ENCODE results near the gene ATP8B3. TPM values are rescaled to one million over a fixed set of nuclear protein-coding genes. Genes with fewer than 3 reads are reported as not detected.

ATP8B3 gene
- total RNA-seq, 1 donor from 2014 or later, result 0.41 TPM

DNA sequence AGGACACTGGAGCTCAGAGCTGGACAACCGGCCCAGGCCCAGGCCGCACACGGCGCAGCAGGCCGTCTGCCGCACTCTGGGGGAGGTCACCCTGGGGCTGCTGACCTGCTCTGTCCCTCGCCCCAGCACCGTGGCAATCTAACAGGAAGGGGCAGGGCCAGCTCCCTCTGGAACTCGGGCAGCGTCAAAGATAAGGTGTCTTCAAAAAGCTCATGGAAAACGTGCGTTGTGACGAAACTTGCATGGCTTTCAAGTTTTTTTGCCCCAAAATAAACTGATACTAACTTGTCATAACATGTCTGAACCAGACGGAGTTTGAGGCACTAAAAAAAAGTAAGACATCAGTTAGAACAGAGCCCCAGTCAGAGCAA is 12.2 kb upstream of the ATP8B3 start:
- DNase-seq, result no peak

DNA sequence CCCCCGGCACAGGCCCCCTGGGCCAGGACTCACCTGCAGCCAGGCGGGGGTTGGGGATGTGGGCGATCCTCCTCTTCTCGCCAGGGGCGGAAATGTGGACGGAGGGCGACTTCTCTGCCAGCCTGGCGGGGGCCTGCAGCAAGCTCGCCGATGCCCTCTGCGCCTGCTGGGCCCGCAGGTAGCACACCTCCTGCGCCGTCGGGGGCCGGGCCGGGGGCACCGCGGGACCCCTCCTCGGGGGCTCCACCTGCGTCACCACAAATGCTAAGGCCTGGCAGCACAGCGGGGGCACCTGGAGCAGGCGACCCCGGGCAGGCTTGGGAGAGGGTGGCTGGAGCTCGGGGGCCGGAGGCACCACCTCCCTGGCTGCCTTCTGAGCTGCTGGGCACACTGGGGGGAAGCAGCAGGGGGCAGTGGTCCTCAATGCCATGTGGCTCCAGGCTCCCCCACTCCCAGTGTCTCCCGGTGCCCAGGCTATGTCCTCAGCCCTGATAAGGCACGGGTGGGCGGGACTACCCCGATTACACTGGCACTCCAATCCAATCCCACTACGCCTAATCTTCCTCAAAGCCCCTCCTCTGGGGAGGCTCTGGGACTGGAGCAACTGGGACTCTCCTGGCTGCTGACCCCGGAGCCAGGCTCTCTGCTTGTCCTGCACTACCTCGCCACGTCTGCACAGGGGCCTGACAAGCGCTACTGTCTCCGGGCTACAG is 11.6 kb upstream of the ATP8B3 start:
- Histone ChIP-seq H3K36me3 (peaks cover 91% of the 10 kb centered on the region), H3K9me3 (replicated peaks) (no peaks in the 10 kb centered on the region), H3K4me3 (no peak overlapping the region), H3K27ac (replicated peaks) (no peak overlapping the region), H3K4me1 (peaks cover 15% of the 10 kb centered on the region), H3K27me3 (ENCODE audit: low read depth) (no peaks in the 10 kb centered on the region)
- no peak for DNase-seq
- intact Hi-C loops (cut with micrococcal nuclease), result no loop called here
- TF ChIP-seq, protein P1, sequence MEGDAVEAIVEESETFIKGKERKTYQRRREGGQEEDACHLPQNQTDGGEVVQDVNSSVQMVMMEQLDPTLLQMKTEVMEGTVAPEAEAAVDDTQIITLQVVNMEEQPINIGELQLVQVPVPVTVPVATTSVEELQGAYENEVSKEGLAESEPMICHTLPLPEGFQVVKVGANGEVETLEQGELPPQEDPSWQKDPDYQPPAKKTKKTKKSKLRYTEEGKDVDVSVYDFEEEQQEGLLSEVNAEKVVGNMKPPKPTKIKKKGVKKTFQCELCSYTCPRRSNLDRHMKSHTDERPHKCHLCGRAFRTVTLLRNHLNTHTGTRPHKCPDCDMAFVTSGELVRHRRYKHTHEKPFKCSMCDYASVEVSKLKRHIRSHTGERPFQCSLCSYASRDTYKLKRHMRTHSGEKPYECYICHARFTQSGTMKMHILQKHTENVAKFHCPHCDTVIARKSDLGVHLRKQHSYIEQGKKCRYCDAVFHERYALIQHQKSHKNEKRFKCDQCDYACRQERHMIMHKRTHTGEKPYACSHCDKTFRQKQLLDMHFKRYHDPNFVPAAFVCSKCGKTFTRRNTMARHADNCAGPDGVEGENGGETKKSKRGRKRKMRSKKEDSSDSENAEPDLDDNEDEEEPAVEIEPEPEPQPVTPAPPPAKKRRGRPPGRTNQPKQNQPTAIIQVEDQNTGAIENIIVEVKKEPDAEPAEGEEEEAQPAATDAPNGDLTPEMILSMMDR (IDR thresholded peaks at IDR 0.05; ENCODE audit: borderline replicate concordance), result no peak

More for the DNA sequence above, 12.2 kb upstream of the ATP8B3 start:
- TF ChIP-seq, protein P1 (IDR thresholded peaks at IDR 0.05; ENCODE audit: borderline replicate concordance), result no peak
- Histone ChIP-seq H3K36me3 (peaks cover 88% of the 10 kb centered on the region), H3K27me3 (ENCODE audit: low read depth) (no peaks in the 10 kb centered on the region), H3K27ac (replicated peaks) (no peak overlapping the region), H3K9me3 (replicated peaks) (no peaks in the 10 kb centered on the region), H3K4me1 (peaks cover 15% of the 10 kb centered on the region), H3K4me3 (no peak overlapping the region)
- intact Hi-C loops (cut with micrococcal nuclease), result no loop called here

DNA sequence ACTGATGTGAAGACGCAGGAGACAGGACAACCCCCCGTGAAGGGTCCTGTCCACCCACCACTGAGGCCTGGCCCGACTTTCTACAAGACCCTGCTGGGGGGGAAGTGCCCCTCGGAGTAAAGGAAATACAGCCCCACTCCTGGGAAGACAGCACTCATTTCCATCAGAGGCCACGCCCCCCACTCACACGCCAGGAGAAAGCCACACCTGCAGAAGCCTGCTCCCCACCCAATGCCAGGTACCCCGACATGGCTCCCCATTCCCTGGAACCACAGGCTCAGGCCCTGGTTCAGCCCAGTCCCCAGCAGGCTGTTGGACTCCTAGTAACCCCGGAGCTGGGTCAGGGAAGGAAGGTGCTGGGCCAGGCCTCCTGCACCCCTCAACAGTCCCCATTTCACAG is 10.9 kb upstream of the ATP8B3 start:
- H3K9me3 ChIP-seq (replicated peaks), result no peaks in the 10 kb centered on the region
- intact Hi-C loops (cut with micrococcal nuclease), result no loop called here
- peaks cover 91% of the 10 kb centered on the region for H3K36me3 ChIP-seq

DNA sequence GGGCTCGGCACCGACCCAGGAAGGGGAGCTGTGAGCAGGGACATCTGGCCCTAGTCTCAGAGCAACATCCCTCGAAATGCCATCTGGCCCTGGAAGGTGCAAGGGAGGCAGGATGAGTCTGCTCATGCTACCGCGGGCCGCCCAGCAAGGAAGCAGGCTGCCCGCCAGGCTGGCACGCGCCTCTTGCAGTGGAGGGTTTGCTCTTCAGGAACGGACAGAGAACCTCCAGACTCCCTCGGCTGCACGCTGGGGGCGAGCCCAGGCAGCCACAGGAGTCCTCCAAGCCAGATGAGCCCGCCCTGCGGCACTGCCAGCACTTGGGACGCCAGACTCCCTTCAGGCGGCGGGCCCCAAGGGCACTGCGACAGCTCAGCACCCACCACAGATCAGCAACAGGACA is 10.1 kb upstream of the ATP8B3 start:
- Histone ChIP-seq H3K4me1 (peaks cover 22% of the 10 kb centered on the region), H3K27me3 (ENCODE audit: low read depth) (no peaks in the 10 kb centered on the region), H3K36me3 (peaks cover 91% of the 10 kb centered on the region), H3K9me3 (replicated peaks) (no peaks in the 10 kb centered on the region), H3K27ac (replicated peaks) (no peak overlapping the region), H3K4me3 (no peak overlapping the region)
- intact Hi-C loops (cut with micrococcal nuclease), result no loop called here
- no peak for DNase-seq
- TF ChIP-seq, protein P1 (IDR thresholded peaks at IDR 0.05; ENCODE audit: borderline replicate concordance), result no peak

More for the DNA sequence above, 10.9 kb upstream of the ATP8B3 start:
- Histone ChIP-seq H3K27ac (replicated peaks) (no peak overlapping the region), H3K27me3 (ENCODE audit: low read depth) (no peaks in the 10 kb centered on the region), H3K4me1 (peaks cover 15% of the 10 kb centered on the region), H3K4me3 (no peak overlapping the region)
- DNase-seq, result no peak
- TF ChIP-seq, protein P1 (IDR thresholded peaks at IDR 0.05; ENCODE audit: borderline replicate concordance), result no peak

DNA sequence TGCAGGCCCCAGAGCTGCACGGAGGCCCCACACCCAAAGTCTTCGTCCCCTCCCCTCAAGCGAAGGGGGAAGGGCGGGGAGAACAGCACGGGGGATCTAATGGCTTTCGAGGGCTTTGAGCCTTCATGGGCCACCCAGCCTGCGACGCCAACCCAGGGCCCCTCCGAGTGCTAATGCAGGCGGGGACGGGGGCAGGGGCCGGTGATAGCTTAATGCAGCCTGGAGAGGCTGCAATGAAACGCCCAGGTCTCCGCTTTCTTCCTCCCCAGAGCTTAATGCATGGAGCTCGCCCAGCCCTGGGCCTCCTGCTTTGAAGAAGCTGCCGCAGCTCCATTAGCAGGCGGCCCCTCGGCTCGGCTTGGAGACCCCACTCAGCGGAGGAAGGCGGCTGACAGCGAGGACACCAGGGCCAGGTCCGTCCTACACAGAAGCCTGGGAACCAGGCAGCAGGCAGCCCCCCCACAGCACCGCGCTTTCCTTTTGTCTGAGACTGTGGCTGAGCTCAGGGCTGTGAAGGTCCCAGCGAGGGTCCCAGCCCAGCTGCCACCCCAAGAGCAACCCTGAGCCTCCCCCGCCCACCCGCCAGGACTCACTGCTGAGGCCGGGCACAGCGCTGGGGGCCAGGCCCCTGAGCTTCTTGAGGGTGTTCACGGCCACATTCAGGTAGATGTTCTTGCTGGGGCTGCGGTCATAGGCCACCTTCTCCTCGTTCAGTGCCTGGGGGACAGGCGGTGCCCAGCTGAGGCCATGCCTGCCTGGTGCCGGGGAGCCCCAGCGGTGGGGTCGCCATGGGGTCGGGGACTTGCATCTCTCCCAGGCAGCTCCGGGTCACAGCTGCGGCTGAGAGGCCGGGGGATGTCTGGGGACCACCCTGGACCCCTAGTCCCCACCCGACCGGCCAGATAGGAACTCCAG is 7.5 kb upstream of the ATP8B3 start:
- intact Hi-C loops (cut with micrococcal nuclease), result no loop called here
- DNase-seq, result peak; percentile 15

More for the DNA sequence above, 7.5 kb upstream of the ATP8B3 start:
- Histone ChIP-seq H3K4me1 (peaks cover 8% of the 10 kb centered on the region), H3K27me3 (ENCODE audit: low read depth) (no peaks in the 10 kb centered on the region), H3K9me3 (replicated peaks) (no peaks in the 10 kb centered on the region), H3K4me3 (no peak overlapping the region), H3K36me3 (peaks cover 99% of the 10 kb centered on the region), H3K27ac (replicated peaks) (no peak overlapping the region)
- TF ChIP-seq, protein P1 (IDR thresholded peaks at IDR 0.05; ENCODE audit: borderline replicate concordance), result no peak
